Measurements from ENCODE around the gene PGM1.

The PGM1 gene

DNA sequence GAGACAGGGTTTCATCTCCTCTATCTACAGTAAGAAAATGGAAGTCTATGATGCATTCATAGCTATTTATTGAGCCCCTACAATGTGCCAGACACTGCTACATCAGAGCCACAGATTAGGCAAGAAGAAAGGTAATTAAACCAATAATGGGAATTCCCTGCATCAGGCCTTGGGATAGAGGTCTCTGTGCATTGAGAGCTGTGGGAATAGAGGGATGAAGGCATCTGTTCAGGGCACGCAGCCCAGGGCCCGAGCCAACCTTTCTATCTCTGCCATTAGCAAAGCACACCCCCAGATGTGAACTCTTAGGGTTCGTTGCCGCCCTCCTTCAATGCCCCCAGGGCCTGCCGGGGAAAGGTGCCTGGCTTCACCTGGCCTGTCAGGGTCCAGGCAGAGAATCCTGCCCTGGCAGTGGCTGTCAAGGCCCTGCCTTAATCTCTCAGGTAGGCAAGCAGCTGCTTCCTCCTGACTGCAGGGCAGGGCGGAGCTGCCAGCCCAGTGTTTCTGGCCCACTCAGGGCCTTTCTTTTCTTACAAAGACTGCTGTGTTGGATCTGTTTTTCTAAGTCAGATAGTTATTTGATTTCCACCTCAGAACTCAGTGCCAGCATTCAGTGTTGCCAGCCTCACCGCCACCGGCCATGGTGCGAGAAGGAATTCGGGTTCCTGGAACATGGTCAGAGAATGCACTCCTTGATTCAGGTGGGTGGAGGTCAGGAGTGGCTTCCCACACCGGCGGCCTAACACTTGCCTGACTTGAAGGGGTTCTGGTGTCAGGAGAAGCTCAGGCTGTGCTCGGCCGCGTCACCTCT, 76.1 kb downstream of the PGM1 start:
- no peak for DNase-seq

GRCh38 chr1:63670164-63670563, 77.0 kb downstream of the PGM1 start:
- no peak for DNase-seq

GRCh38 chr1:63671514-63671913, 78.3 kb downstream of the PGM1 start:
- DNase-seq = no peak

- no peak for DNase-seq
Measured at GRCh38 chr1:63674238-63674864, 81.1 kb downstream of the PGM1 start.

DNA sequence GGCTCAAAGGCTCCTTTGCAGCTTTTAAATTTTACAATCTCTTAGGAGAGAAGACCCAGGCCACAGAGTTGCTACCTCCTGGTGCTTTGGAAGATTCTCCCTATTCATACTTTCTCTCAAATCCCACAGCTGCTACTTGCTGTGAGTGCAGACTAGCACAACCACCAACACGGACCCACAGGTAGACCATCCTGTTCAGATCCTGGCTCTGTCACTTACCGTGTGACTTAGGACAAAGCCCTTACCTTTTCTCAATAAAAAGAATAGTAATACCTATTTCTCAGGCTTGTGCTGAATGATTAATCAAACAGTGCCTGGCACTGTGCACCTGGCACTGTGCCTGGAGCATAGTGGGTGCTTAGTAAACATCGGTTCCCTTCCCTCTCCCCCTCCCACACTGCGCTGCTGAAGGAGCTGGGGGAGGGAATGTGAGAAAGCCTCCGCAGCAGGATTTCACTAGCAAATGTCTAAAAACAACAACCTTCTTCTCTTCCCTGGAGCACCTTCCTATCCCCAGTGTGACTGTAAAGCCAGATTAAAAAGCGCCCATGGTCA, 81.7 kb downstream of the PGM1 start:
- DNase-seq = no peak

DNA sequence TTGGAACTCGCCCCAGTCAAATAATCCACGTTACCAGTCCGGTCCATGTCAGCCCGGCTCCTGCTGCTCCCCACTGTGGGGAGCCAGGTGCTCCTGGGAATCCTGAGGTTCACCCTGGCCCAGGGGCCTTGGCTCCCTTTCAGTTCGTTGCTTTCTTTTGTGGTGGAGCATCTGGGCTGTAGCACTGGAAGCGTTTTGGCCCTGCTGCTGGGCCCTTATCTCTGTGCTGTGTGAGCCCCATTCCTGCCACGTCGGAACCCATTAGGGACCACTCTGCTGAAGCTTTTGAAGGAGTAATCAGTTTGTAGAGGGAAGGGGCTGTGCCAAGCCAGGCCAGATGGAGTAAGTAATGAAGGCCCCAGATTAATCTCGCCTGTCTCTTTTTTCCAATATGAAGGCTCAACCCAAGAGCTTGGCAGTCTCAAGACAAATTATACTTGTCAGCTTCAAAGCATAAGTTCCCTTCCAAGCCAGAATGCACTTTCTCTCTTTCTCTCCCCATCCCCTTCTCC, 82.3 kb downstream of the PGM1 start:
- DNase-seq = no peak

DNA sequence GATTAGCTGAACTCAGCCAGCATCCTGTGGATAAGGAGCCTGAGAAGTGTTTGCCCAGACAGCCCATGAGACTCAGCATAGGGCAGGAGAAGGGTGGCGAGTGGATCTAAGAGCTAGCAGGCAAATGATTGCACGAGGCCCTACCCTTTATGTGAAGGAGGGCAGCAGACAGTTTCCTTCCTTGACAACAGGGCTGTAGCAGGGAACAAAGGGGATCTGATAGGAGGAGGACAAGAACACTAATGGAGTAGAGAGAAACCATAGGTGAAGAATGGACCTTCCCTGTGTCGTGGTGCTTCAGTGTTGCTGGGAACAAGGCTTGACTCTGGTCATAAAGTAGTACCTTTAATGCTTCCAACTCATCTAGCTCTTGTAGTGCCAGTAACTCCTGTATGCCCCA, 84.3 kb downstream of the PGM1 start:
- no peak for DNase-seq

DNA sequence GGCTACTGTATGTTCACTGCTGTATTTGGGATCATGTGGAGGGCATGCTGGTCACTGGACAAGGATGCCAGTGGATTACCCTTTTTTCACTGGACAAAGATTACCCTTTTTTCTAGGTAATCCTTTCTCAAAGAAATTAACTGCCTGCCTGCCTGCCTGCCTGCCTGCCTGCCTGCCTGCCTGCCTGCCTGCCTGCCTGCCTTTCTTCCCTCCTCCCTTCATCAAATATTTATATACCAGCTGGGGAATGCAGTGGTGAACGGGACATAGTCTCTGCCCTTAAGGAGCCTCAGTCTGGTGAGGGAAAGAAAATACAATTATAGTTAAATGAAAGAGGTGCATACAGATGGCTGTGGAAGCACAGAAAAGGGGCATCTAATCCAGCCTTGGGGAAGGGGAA, 85.0 kb downstream of the PGM1 start:
- no peak for DNase-seq

DNA sequence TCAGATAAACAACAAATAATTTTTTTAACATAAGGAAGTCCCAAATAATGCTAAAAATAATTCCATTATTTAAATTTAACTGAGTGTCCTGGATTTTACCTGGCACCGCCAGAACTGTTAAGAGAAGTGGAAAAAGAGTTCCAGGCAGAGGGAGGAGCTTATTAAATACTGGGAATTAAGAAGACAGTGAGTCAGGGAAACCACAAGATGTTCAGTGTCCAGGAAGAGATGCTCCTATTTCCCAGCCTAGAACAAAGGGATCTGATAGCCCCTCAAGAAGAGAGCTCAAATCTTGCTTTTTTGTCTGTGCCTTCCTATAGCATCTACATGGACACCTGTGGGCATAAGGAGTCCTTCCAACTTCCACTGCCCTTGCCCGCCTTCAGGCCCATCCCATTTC, 85.9 kb downstream of the PGM1 start:
- no peak for DNase-seq

- no peak for DNase-seq
Measured at GRCh38 chr1:63679589-63679988, 86.4 kb downstream of the PGM1 start.

DNA sequence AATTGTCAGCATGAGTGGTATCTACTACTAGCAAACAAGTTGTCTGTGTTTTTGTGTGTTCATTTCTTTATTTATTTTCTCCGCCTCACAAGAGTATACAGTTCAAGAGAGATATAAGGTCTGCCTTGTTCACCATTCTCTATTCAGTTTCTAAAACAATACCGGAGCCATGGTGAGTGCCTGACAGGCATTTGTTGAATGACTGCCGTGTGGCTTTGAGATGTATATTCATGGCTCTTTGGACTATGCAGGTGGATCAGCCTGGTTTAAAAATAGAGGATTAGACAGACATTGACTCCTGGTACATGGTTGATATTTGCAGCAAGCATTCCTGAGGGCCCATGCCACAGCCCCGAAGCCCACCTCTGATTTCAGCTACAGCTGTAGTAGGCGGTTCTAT, 89.7 kb downstream of the PGM1 start:
- no peak for DNase-seq

GRCh38 chr1:63683759-63684158, 90.5 kb downstream of the PGM1 start:
- DNase-seq = no peak

DNA sequence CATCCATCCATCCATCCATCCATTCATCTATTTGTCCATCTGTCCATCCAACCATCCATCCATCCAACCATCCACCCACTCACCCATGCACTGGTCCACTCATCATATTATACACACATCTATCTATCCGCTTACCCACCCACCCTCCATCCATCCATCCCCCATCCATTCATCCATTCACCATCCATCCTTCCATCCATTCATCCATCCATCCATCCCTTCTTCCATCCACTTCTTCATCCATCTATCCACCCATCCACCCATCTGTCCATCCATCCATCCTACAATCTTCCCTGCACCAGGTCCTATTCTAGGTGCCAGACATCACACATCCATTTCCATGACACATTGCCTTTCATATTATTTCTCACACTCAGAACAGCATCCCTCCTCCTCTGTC, 93.5 kb downstream of the PGM1 start:
- DNase-seq = no peak

DNA sequence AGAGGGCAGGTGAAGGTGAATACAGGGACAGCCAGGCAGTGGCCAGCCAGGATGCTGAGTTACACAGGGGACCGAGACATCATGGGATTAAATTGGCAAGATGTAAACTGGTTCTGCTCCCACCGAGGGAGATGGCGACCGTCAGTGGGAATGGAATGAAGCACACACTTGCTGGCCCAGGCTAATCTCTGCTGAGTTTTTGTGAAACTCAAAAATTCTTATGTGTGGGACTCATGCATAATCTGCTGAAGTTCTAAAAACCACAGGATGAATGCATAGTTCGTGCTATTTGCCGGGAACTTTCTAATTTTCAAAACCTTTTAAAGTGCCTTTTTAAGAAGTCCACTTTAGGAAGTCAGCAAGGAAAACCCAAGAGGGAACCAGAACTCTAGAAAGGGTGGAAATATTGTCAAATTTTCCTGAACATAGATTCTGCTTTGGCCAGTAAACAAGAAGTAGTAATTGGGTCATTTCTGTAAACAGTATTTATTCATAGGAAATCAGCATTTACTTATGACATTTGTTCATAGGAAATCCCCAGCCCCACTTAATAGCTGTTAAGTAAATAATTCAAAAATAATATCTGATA, 95.2 kb downstream of the PGM1 start:
- DNase-seq = no peak

DNA sequence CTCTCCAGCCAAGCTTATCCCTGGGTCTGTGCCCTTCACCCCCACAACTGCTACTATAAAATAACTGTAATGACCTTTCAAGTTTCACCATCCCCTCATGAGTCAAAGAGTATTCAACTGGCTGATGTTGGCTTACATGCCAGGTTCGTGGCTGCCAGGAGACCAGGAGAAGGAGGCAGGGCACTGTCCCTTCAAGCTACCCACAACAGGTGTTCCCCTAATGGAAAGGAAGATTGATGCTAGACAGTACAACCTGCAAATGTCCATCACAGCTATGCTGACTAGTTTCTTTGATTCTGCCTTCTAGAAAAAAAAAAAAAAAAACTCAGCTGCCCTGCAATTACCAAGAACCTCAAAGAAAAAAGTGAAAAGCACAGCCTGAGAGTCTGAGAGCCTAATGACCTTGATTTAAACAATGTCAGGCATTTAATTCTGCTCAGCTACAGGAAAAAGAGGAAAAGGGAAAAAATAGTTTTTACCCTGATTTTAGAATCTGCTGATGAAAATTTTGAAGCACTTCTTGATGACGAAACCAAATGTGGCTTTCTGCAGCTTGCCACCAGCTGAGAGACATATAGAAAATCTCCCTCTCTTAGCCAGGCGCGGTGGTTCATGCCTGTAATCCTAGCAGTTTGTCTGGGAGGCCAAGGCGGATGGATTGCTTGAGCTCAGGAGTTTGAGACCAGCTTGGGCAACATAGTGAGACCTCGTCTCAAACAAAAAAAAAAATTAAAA, 97.9 kb downstream of the PGM1 start:
- DNase-seq = no peak

DNA sequence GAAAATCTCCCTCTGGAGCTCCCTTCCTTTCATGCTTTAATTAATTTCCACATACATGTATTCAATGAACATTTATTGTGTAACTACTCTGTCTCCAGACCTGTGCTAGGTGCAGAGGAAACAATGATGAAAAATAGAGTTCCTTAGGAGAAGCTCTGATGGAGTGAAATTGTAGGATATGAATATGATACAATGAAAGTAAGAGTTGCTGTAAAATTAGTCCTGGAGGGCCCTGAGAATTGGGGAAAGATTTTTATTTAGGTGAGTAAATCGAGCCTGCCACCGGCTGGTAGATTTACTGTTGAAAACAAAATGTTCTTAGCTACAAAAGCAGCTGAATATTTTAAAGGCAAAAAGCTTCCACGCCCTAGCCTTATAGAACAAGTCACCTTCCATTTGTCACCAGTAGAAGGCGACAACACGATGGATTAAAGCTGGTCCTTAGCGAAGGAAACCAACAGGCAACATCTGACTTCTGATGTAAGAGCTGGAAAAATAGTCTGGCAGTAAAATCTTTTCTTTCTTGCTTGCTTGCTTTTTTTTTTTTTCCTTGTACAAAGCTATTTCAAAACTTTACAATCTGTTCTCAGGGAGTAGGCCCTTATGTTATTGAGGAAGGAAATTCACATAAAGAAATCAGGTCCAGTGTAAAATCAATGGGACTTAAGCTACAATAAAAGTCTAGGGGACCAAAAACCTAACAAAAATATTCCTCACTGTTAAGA, 98.7 kb downstream of the PGM1 start:
- DNase-seq = peak; percentile 23

GRCh38 chr1:63693944-63694571, 100.8 kb downstream of the PGM1 start:
- DNase-seq = no peak

GRCh38 chr1:63698001-63698838, 105.0 kb downstream of the PGM1 start:
- DNase-seq = no peak

DNA sequence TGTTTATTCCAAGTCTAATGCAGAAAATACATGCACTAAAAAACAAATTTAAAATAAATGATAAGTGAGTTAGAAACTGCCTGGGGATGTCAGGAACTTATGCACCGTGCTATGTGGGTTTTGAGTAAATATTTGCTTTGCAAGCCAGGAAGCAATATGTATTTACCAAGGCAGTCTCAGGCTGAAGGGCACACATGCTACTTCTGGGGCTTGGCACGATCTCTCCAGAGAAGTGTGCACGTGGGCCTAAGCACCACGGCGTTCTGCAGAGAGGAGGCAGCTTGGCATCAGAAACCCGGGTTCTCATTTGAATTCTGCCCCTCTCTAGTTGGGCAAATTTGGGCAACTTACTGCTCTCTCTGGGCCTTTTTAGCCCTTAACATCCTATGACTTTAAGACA, 108.0 kb downstream of the PGM1 start:
- DNase-seq = no peak

DNA sequence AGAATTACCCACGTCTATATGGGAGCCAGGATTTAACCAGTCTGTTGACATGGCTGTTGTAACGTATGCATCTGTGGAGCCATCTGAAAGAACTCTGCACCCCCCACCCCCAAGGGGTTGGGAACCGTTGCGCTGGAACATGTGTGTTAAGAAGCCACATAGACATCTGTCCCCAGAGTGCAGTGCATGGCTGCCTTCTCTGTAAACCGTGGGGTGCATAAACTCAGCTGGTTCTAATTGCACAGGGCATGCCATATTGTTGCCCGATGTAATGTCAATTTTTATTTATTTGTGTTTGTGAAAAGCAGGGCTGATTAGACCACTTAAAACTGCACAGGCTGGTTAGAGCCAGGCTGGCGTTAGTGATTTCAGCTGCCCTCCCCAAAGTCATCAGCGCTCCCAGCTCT, 110.5 kb downstream of the PGM1 start:
- no peak for DNase-seq

- DNase-seq = no peak
Measured at GRCh38 chr1:63704443-63704842, 111.2 kb downstream of the PGM1 start.

Measured in GF-D8 (cell line).